HepG2 (cell line): Measurements from ENCODE around the gene SLC38A2. TPM values are rescaled to one million over a fixed set of nuclear protein-coding genes. Genes with fewer than 3 reads are reported as not detected.

Experiments
- ATF4 ChIP-seq, 2 experiments: fragments of 450-650 bp in 1 of 2; sonication (generic) in 1 of 2; formaldehyde crosslinking; IDR thresholded peaks; 2 replicates each; pipeline versions ENCODE4 v1.5.0 to v1.8.0; 2020 to 2022; ENCODE audit warnings: mild to moderate bottlenecking in 1 of 2, missing genetic modification reagents in 1 of 2
- DR1 ChIP-seq: sonication (generic); formaldehyde crosslinking; IDR thresholded peaks from 2 replicates; pipeline ENCODE4 v1.8.0; 2021; ENCODE audit warnings: mild to moderate bottlenecking, missing genetic modification reagents, inconsistent platforms
- FUBP1 ChIP-seq: sonication (generic); formaldehyde crosslinking; IDR thresholded peaks from 2 replicates; pipeline ENCODE4 v1.5.1; 2020; ENCODE audit warnings: missing genetic modification reagents, mild to moderate bottlenecking, borderline replicate concordance
- HIVEP1 ChIP-seq: sonication (generic); formaldehyde crosslinking; IDR thresholded peaks from 2 replicates; pipeline ENCODE4 v1.4.0; 2020; ENCODE audit warnings: mild to moderate bottlenecking, missing genetic modification reagents
- PRPF4 ChIP-seq: fragments of 200-400 bp; formaldehyde crosslinking; IDR thresholded peaks from 2 replicates; pipeline ENCODE4 v1.6.1; 2016; ENCODE audit warnings: low read length, low read depth; ENCODE audit not compliant: poor library complexity, severe bottlenecking
- RBM22 ChIP-seq: fragments of 200-400 bp; formaldehyde crosslinking; optimal IDR thresholded peaks from 2 replicates; pipeline ENCODE3; 2017; ENCODE audit warnings: mild to moderate bottlenecking, low read length, moderate library complexity
- RCOR2 ChIP-seq: IDR thresholded peaks from 2 replicates; pipeline ENCODE4 v1.6.1; 2016; ENCODE audit warnings: missing biosample characterization, missing genetic modification reagents
- SRSF9 ChIP-seq: fragments of 200-400 bp; formaldehyde crosslinking; IDR thresholded peaks from 2 replicates; pipeline ENCODE4 v1.6.1; 2018; ENCODE audit warnings: borderline replicate concordance, mild to moderate bottlenecking, low read depth, low read length; ENCODE audit not compliant: insufficient read depth, poor library complexity, severe bottlenecking
- THAP11 ChIP-seq: IDR thresholded peaks from 2 replicates; pipeline ENCODE4 v1.6.1; 2016; ENCODE audit warnings: missing biosample characterization, missing genetic modification reagents
- WIZ ChIP-seq: sonication (generic); formaldehyde crosslinking; IDR thresholded peaks from 2 replicates; pipeline ENCODE4 v1.5.1; 2020; ENCODE audit warnings: mild to moderate bottlenecking, missing genetic modification reagents
- ZNF230 ChIP-seq: sonication (generic); formaldehyde crosslinking; IDR thresholded peaks from 2 replicates; pipeline ENCODE4 v1.4.0; 2020; ENCODE audit warnings: mild to moderate bottlenecking, missing genetic modification reagents
- ZNF275 ChIP-seq: sonication (generic); formaldehyde crosslinking; IDR thresholded peaks from 2 replicates; pipeline ENCODE4 v1.8.0; 2022; ENCODE audit warnings: missing genetic modification reagents, mild to moderate bottlenecking, inconsistent platforms, borderline replicate concordance
- ZNF543 ChIP-seq: sonication (generic); formaldehyde crosslinking; IDR thresholded peaks from 2 replicates; pipeline ENCODE4 v1.4.0; 2020; ENCODE audit warnings: mild to moderate bottlenecking, missing genetic modification reagents
- ZNF619 ChIP-seq: sonication (generic); formaldehyde crosslinking; IDR thresholded peaks from 2 replicates; pipeline ENCODE4 v1.4.0; 2020; ENCODE audit warnings: mild to moderate bottlenecking, missing genetic modification reagents
- ZNF891 ChIP-seq: sonication (generic); formaldehyde crosslinking; IDR thresholded peaks from 2 replicates; pipeline ENCODE4 v1.5.0; 2020; ENCODE audit warnings: mild to moderate bottlenecking, missing genetic modification reagents
- polyA plus RNA-seq, 8 experiments: library from polyadenylated mRNA; depleted of rRNA in 3 of 8; stranded (reverse) in 7 of 8; unstranded in 1 of 8; fragments of >200 nt; fragmentation: Illumina TruSeq in 4 of 8; extraction: Trizol in 4 of 8; gene quantifications; 2 replicates each; pipeline versions ENCODE4 v1.2.1 to v1.2.3, GENCODE V29; 2011 to 2016; ENCODE audit warnings: low read depth in 4 of 8, missing spikeins in 1 of 8, mixed read lengths in 1 of 8; ENCODE audit not compliant: insufficient read depth in 1 of 8
- total RNA-seq, 5 experiments: library from RNA; depleted of rRNA; stranded (reverse); fragments of >200 nt; fragmentation: Illumina TruSeq; extraction: Trizol; gene quantifications; 2 replicates each; pipeline ENCODE4 v1.2.3, GENCODE V29; 2016; ENCODE audit warnings: low read depth in 1 of 5
- TF ChIP-seq, protein P1 (sequence below): sonication (generic); formaldehyde crosslinking; IDR thresholded peaks from 2 replicates; pipeline ENCODE4 v1.5.0; 2020; ENCODE audit warnings: mild to moderate bottlenecking, low read depth, missing genetic modification reagents, borderline replicate concordance
- TF ChIP-seq, protein P2 (sequence below): sonication (generic); formaldehyde crosslinking; IDR thresholded peaks from 2 replicates; pipeline ENCODE4 v1.4.0; 2020; ENCODE audit warnings: missing genetic modification reagents, borderline replicate concordance
- TF ChIP-seq, protein P3 (sequence below): sonication (generic); formaldehyde crosslinking; IDR thresholded peaks from 2 replicates; pipeline ENCODE4 v1.4.0; 2020; ENCODE audit warnings: mild to moderate bottlenecking, missing genetic modification reagents, borderline replicate concordance

The SLC38A2 gene
- total and polyA plus RNA-seq, 2 of the 13 experiments (the other 11 are each of a cell fraction or from before 2014, with no cell fraction given), result 368 to 880 TPM

- TF ChIP-seq, protein P1, sequence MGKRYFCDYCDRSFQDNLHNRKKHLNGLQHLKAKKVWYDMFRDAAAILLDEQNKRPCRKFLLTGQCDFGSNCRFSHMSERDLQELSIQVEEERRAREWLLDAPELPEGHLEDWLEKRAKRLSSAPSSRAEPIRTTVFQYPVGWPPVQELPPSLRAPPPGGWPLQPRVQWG (CRISPR knock-in tag), result no peak
- no peak for TF ChIP-seq SRSF9
- TF ChIP-seq, protein P2, sequence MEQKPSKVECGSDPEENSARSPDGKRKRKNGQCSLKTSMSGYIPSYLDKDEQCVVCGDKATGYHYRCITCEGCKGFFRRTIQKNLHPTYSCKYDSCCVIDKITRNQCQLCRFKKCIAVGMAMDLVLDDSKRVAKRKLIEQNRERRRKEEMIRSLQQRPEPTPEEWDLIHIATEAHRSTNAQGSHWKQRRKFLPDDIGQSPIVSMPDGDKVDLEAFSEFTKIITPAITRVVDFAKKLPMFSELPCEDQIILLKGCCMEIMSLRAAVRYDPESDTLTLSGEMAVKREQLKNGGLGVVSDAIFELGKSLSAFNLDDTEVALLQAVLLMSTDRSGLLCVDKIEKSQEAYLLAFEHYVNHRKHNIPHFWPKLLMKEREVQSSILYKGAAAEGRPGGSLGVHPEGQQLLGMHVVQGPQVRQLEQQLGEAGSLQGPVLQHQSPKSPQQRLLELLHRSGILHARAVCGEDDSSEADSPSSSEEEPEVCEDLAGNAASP (CRISPR knock-in tag), result no peak; the same call in 1 of the 2 replicates
- TF ChIP-seq ZNF230 (CRISPR knock-in tag), result no peak
- TF ChIP-seq, protein P3, sequence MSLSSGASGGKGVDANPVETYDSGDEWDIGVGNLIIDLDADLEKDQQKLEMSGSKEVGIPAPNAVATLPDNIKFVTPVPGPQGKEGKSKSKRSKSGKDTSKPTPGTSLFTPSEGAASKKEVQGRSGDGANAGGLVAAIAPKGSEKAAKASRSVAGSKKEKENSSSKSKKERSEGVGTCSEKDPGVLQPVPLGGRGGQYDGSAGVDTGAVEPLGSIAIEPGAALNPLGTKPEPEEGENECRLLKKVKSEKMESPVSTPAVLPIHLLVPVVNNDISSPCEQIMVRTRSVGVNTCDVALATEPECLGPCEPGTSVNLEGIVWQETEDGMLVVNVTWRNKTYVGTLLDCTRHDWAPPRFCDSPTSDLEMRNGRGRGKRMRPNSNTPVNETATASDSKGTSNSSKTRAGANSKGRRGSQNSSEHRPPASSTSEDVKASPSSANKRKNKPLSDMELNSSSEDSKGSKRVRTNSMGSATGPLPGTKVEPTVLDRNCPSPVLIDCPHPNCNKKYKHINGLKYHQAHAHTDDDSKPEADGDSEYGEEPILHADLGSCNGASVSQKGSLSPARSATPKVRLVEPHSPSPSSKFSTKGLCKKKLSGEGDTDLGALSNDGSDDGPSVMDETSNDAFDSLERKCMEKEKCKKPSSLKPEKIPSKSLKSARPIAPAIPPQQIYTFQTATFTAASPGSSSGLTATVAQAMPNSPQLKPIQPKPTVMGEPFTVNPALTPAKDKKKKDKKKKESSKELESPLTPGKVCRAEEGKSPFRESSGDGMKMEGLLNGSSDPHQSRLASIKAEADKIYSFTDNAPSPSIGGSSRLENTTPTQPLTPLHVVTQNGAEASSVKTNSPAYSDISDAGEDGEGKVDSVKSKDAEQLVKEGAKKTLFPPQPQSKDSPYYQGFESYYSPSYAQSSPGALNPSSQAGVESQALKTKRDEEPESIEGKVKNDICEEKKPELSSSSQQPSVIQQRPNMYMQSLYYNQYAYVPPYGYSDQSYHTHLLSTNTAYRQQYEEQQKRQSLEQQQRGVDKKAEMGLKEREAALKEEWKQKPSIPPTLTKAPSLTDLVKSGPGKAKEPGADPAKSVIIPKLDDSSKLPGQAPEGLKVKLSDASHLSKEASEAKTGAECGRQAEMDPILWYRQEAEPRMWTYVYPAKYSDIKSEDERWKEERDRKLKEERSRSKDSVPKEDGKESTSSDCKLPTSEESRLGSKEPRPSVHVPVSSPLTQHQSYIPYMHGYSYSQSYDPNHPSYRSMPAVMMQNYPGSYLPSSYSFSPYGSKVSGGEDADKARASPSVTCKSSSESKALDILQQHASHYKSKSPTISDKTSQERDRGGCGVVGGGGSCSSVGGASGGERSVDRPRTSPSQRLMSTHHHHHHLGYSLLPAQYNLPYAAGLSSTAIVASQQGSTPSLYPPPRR (CRISPR knock-in tag), result 0 out of 2 replicates have a peak, but pooled peaks have one; percentile 1
- TF ChIP-seq PRPF4, result no peak
- TF ChIP-seq ATF4 (CRISPR knock-in tag; IDR thresholded peaks at IDR 0.05), result 0 out of 4 replicates have a peak, but pooled peaks of 1 of the 2 experiments have one; percentile 26
- no peak for TF ChIP-seq WIZ
- no peak for TF ChIP-seq FUBP1 (CRISPR knock-in tag)
- 0 out of 2 replicates have a peak, but pooled peaks have one; percentile 8 for TF ChIP-seq RCOR2 (CRISPR knock-in tag)
- no peak for TF ChIP-seq HIVEP1 (CRISPR knock-in tag)
- TF ChIP-seq ZNF891, result no peak
- TF ChIP-seq ZNF275 (CRISPR knock-in tag), result no peak
- peak; percentile 94 for TF ChIP-seq RBM22
- no peak for TF ChIP-seq DR1
- TF ChIP-seq THAP11, result peak; percentile 25; the same call in 1 of the 2 replicates
- TF ChIP-seq ZNF543, result no peak
- no peak for TF ChIP-seq ZNF619 (CRISPR knock-in tag)
Measured at GRCh38 chr12:46368138-46368537, 4.4 kb downstream of the SLC38A2 start (continued).
